ENCODE data around the gene OLFM1. TPM values are rescaled to one million over a fixed set of nuclear protein-coding genes. Genes with fewer than 3 reads are reported as not detected.
"Not testable (repeated sequence)": the region's sequence is repeated elsewhere in the genome, so short reads cannot be mapped to it uniquely, and the experiment has no call there.

Gene OLFM1
- total and polyA plus RNA-seq, 2 donors from 2014 or later = 2.9 to 33.7 TPM

- H3K27me3 ChIP-seq (ENCODE audit: control insufficient read depth, insufficient read depth, low read length) = no peaks in the 10 kb centered on the region
- intact Hi-C loops (cut with DNase I) = no loop called here
- FAIRE-seq = no peak
Observed at GRCh38 chr9:135159801-135160200, 72.3 kb downstream of the OLFM1 start.

GRCh38 chr9:135160862-135161261, 73.4 kb downstream of the OLFM1 start:
- Histone ChIP-seq H3K9ac (ENCODE audit: low read length in 3 of 3) (no peak overlapping the region), H3K36me3 (ENCODE audit: control insufficient read depth in 2 of 3, insufficient read depth in 3 of 3, low read length in 3 of 3) (no peaks in the 10 kb centered on the region), H3K27ac (ENCODE audit: low read depth in 2 of 2, low read length in 2 of 2) (no peak overlapping the region), H3K27me3 (ENCODE audit: control insufficient read depth, insufficient read depth, low read length) (no peaks in the 10 kb centered on the region), H3K4me1 (ENCODE audit: control insufficient read depth in 2 of 3, insufficient read depth in 2 of 3, low read depth in 1 of 3, low read length in 3 of 3) (no peaks in the 10 kb centered on the region), H3K4me3 (ENCODE audit: low read length in 3 of 3) (no peak overlapping the region), H3K9me3 (ENCODE audit: control insufficient read depth in 2 of 3, insufficient read depth in 1 of 3, low read length in 3 of 3) (no peaks in the 10 kb centered on the region)
- DNase-seq (no peak), FAIRE-seq (no peak)
- intact Hi-C loops (cut with DNase I) = no loop called here
- TF ChIP-seq CTCF (IDR thresholded peaks at IDR 0.05; ENCODE audit: borderline replicate concordance, extremely low read depth, insufficient read depth) = no peak

More at GRCh38 chr9:135159801-135160200, 72.3 kb downstream of the OLFM1 start:
- Histone ChIP-seq H3K4me1 (ENCODE audit: control insufficient read depth in 2 of 3, insufficient read depth in 2 of 3, low read depth in 1 of 3, low read length in 3 of 3) (no peaks in the 10 kb centered on the region), H3K36me3 (ENCODE audit: control insufficient read depth in 2 of 3, insufficient read depth in 3 of 3, low read length in 3 of 3) (no peaks in the 10 kb centered on the region), H3K9me3 (ENCODE audit: control insufficient read depth in 2 of 3, insufficient read depth in 1 of 3, low read length in 3 of 3) (no peaks in the 10 kb centered on the region), H3K4me3 (ENCODE audit: low read length in 3 of 3) (no peak overlapping the region), H3K27ac (ENCODE audit: low read depth in 2 of 2, low read length in 2 of 2) (no peak overlapping the region), H3K9ac (ENCODE audit: low read length in 3 of 3) (no peak overlapping the region)
- no peak for DNase-seq
- no peak for TF ChIP-seq CTCF (IDR thresholded peaks at IDR 0.05; ENCODE audit: borderline replicate concordance, extremely low read depth, insufficient read depth)

GRCh38 chr9:135162599-135162998, 75.1 kb downstream of the OLFM1 start:
- H3K9ac ChIP-seq (ENCODE audit: low read length in 3 of 3); intact Hi-C loops (cut with DNase I); H3K4me1 ChIP-seq (ENCODE audit: control insufficient read depth in 2 of 3, insufficient read depth in 2 of 3, low read depth in 1 of 3, low read length in 3 of 3); H3K27me3 ChIP-seq (ENCODE audit: control insufficient read depth, insufficient read depth, low read length); H3K27ac ChIP-seq (ENCODE audit: low read depth in 2 of 2, low read length in 2 of 2); H3K9me3 ChIP-seq (ENCODE audit: control insufficient read depth in 2 of 3, insufficient read depth in 1 of 3, low read length in 3 of 3); H3K4me3 ChIP-seq (ENCODE audit: low read length in 3 of 3); H3K36me3 ChIP-seq (ENCODE audit: control insufficient read depth in 2 of 3, insufficient read depth in 3 of 3, low read length in 3 of 3); FAIRE-seq: not testable (repeated sequence)
- peak in 1 of 5 donors; percentile 35 for DNase-seq

- no peak overlapping the region for H3K27ac ChIP-seq (ENCODE audit: low read depth in 2 of 2, low read length in 2 of 2)
- DNase-seq (peak in 1 of 5 donors; percentile 8), FAIRE-seq (no peak)
- H3K4me1 ChIP-seq (ENCODE audit: control insufficient read depth in 2 of 3, insufficient read depth in 2 of 3, low read depth in 1 of 3, low read length in 3 of 3) = no peaks in the 10 kb centered on the region
- no peaks in the 10 kb centered on the region for H3K36me3 ChIP-seq (ENCODE audit: control insufficient read depth in 2 of 3, insufficient read depth in 3 of 3, low read length in 3 of 3)
- no peak overlapping the region for H3K9ac ChIP-seq (ENCODE audit: low read length in 3 of 3)
- H3K9me3 ChIP-seq (ENCODE audit: control insufficient read depth in 2 of 3, insufficient read depth in 1 of 3, low read length in 3 of 3) = no peaks in the 10 kb centered on the region
- no peaks in the 10 kb centered on the region for H3K27me3 ChIP-seq (ENCODE audit: control insufficient read depth, insufficient read depth, low read length)
- no peak for TF ChIP-seq CTCF (IDR thresholded peaks at IDR 0.05; ENCODE audit: borderline replicate concordance, extremely low read depth, insufficient read depth)
- intact Hi-C loops (cut with DNase I) = no loop called here
- H3K4me3 ChIP-seq (ENCODE audit: low read length in 3 of 3) = no peak overlapping the region
Observed at GRCh38 chr9:135163023-135163780, 75.7 kb downstream of the OLFM1 start.

Data from kidney (tissue), 14 donors.